Measurements from ENCODE around the gene MISP. TPM values are rescaled to one million over a fixed set of nuclear protein-coding genes. Genes with fewer than 3 reads are reported as not detected.

The MISP gene
- total and polyA plus RNA-seq, 4 donors, result 14.9 to 23.7 (median 22.1) TPM

GRCh38 chr19:756236-756635 lies 5.3 kb downstream of the MISP start:
- no peak overlapping the region for H3K4me3 ChIP-seq
- H3K27ac ChIP-seq (ENCODE audit: low read depth in 1 of 2, low read length in 1 of 2), result no peak overlapping the region
- no peak overlapping the region for H3K9ac ChIP-seq (ENCODE audit: insufficient read depth in 1 of 2, low read length in 2 of 2)
- peaks cover 0 to 5% (median 0%) of the 10 kb centered on the region in 5 donors for H3K4me1 ChIP-seq (ENCODE audit: control insufficient read depth in 5 of 5, insufficient read depth in 5 of 5, low read length in 5 of 5)
- no peak for ATAC-seq (ENCODE audit: insufficient read depth, low FRiP score)
- H3K36me3 ChIP-seq (ENCODE audit: control insufficient read depth in 4 of 4, insufficient read depth in 4 of 4, low read length in 4 of 4), result no peaks in the 10 kb centered on the region
- no peaks in the 10 kb centered on the region for H3K27me3 ChIP-seq (ENCODE audit: control insufficient read depth in 3 of 3, insufficient read depth in 3 of 3, low read length in 2 of 3)
- peaks cover 0 to 7% (median 0%) of the 10 kb centered on the region in 4 donors for H3K9me3 ChIP-seq (ENCODE audit: control insufficient read depth in 4 of 4, insufficient read depth in 3 of 4, low read length in 3 of 4)
- TF ChIP-seq CTCF (IDR thresholded peaks at IDR 0.05; ENCODE audit: control extremely low read depth, extremely low read depth), result no peak
- DNase-seq, result no peak

DNA sequence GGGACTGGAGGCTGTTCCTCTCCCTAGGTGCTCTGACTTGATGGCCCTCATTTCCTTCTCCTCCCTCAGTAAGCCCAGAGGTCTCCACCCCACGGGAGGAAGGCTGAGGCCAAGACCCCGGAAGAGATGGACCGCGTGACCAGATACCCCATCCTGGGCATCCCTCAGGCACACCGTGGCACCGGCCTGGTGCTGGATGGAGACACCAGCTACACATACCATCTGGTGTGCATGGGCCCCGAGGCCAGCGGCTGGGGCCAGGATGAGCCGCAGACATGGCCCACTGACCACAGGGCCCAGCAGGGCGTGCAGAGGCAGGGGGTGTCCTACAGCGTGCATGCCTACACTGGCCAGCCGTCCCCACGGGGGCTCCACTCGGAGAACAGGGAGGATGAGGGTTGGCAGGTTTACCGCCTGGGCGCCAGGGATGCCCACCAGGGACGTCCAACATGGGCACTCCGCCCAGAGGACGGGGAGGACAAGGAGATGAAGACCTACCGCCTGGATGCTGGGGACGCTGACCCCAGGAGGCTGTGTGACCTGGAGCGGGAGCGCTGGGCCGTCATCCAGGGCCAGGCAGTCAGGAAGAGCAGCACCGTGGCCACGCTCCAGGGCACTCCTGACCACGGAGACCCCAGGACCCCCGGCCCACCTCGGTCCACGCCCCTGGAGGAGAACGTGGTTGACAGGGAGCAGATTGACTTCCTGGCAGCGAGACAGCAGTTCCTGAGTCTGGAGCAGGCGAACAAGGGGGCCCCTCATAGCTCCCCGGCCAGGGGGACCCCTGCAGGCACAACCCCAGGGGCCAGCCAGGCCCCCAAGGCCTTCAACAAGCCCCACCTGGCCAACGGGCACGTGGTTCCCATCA lies 6.1 kb downstream of the MISP start:
- ATAC-seq (ENCODE audit: insufficient read depth, low FRiP score) (no peak), DNase-seq (no peak)
- Histone ChIP-seq H3K4me1 (ENCODE audit: control insufficient read depth in 5 of 5, insufficient read depth in 5 of 5, low read length in 5 of 5) (peaks cover 0 to 5% (median 0%) of the 10 kb centered on the region in 5 donors), H3K9ac (ENCODE audit: insufficient read depth in 1 of 2, low read length in 2 of 2) (no peak overlapping the region), H3K4me3 (no peak overlapping the region), H3K9me3 (ENCODE audit: control insufficient read depth in 4 of 4, insufficient read depth in 3 of 4, low read length in 3 of 4) (peaks cover 0 to 12% (median 0%) of the 10 kb centered on the region in 4 donors), H3K27me3 (ENCODE audit: control insufficient read depth in 3 of 3, insufficient read depth in 3 of 3, low read length in 2 of 3) (no peaks in the 10 kb centered on the region), H3K27ac (ENCODE audit: low read depth in 1 of 2, low read length in 1 of 2) (no peak overlapping the region), H3K36me3 (ENCODE audit: control insufficient read depth in 4 of 4, insufficient read depth in 4 of 4, low read length in 4 of 4) (no peaks in the 10 kb centered on the region)
- 89 to 94% methylated on average over 29 to 36 of the region's 36 CpGs for WGBS, 2 donors
- no peak for TF ChIP-seq CTCF (IDR thresholded peaks at IDR 0.05; ENCODE audit: control extremely low read depth, extremely low read depth)

DNA sequence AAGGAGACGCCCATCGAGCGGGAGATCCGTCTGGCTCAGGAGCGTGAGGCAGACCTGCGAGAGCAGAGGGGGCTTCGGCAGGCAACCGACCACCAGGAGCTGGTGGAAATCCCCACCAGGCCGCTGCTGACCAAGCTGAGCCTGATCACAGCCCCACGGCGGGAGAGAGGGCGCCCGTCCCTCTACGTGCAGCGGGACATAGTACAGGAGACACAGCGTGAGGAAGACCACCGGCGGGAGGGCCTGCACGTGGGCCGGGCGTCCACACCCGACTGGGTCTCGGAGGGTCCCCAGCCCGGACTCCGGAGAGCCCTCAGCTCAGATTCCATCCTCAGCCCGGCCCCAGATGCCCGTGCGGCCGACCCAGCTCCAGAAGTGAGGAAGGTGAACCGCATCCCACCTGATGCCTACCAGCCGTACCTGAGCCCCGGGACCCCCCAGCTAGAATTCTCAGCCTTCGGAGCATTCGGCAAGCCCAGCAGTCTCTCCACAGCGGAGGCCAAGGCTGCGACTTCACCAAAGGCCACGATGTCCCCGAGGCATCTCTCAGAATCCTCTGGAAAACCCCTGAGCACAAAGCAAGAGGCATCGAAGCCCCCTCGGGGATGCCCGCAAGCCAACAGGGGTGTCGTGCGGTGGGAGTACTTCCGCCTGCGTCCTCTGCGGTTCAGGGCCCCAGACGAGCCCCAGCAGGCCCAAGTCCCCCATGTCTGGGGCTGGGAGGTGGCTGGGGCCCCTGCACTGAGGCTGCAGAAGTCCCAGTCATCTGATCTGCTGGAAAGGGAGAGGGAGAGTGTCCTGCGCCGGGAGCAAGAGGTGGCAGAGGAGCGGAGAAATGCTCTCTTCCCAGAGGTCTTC lies 7.1 kb downstream of the MISP start:
- 96 to 97% methylated on average over 42 to 50 of the region's 50 CpGs for WGBS, 2 donors
- H3K9ac ChIP-seq (ENCODE audit: insufficient read depth in 1 of 2, low read length in 2 of 2), result no peak overlapping the region
- no peak for TF ChIP-seq CTCF (IDR thresholded peaks at IDR 0.05; ENCODE audit: control extremely low read depth, extremely low read depth)
- ATAC-seq (ENCODE audit: insufficient read depth, low FRiP score) (no peak), DNase-seq (no peak)
- peaks cover 0 to 2% (median 0%) of the 10 kb centered on the region in 5 donors for H3K4me1 ChIP-seq (ENCODE audit: control insufficient read depth in 5 of 5, insufficient read depth in 5 of 5, low read length in 5 of 5)
- no peak overlapping the region for H3K27ac ChIP-seq (ENCODE audit: low read depth in 1 of 2, low read length in 1 of 2)
- no peaks in the 10 kb centered on the region for H3K36me3 ChIP-seq (ENCODE audit: control insufficient read depth in 4 of 4, insufficient read depth in 4 of 4, low read length in 4 of 4)
- H3K4me3 ChIP-seq, result no peak overlapping the region
- H3K27me3 ChIP-seq (ENCODE audit: control insufficient read depth in 3 of 3, insufficient read depth in 3 of 3, low read length in 2 of 3), result no peaks in the 10 kb centered on the region
- H3K9me3 ChIP-seq (ENCODE audit: control insufficient read depth in 4 of 4, insufficient read depth in 3 of 4, low read length in 3 of 4), result peaks cover 0 to 12% (median 0%) of the 10 kb centered on the region in 4 donors
